SU-DHL-6 (cell line): ENCODE data around the gene MRPS11.

ENCODE experiments used
- EZH2phosphoT487 ChIP-seq: fragments of 200-600 bp; sonication (generic), shearing (Covaris generic); conservative IDR thresholded peaks from 2 replicates; pipeline ENCODE4 v1.6.1; 2018; ENCODE audit warnings: mild to moderate bottlenecking, antibody characterized with exemption, low read length, moderate library complexity, mixed read lengths
- TF ChIP-seq, protein P1 (sequence below): fragments of 200-600 bp; sonication (generic); IDR thresholded peaks from one replicate; pipeline ENCODE4 v1.5.1; 2017; ENCODE audit warnings: antibody characterized with exemption, mild to moderate bottlenecking, low read length, moderate library complexity; ENCODE audit not compliant: insufficient read depth, poor library complexity, severe bottlenecking

- TF ChIP-seq, protein P1, sequence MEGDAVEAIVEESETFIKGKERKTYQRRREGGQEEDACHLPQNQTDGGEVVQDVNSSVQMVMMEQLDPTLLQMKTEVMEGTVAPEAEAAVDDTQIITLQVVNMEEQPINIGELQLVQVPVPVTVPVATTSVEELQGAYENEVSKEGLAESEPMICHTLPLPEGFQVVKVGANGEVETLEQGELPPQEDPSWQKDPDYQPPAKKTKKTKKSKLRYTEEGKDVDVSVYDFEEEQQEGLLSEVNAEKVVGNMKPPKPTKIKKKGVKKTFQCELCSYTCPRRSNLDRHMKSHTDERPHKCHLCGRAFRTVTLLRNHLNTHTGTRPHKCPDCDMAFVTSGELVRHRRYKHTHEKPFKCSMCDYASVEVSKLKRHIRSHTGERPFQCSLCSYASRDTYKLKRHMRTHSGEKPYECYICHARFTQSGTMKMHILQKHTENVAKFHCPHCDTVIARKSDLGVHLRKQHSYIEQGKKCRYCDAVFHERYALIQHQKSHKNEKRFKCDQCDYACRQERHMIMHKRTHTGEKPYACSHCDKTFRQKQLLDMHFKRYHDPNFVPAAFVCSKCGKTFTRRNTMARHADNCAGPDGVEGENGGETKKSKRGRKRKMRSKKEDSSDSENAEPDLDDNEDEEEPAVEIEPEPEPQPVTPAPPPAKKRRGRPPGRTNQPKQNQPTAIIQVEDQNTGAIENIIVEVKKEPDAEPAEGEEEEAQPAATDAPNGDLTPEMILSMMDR = no peak
- TF ChIP-seq EZH2phosphoT487 = no peak
Measured at GRCh38 chr15:88441076-88441730, 26.3 kb upstream of the MRPS11 start.
